Kidney (tissue), 14 donors: ENCODE measurements around the gene RAET1G. TPM values are rescaled to one million over a fixed set of nuclear protein-coding genes. Genes with fewer than 3 reads are reported as not detected.
"Not testable (repeated sequence)": the region's sequence is repeated elsewhere in the genome, so short reads cannot be mapped to it uniquely, and the experiment has no call there.

Experiments used
- DNase-seq, 5 donors: peaks; one replicate each; pipeline ENCODE4 v3.0.0-alpha.2; 2013 to 2020
- FAIRE-seq: peaks from 2 replicates; lab custom pipeline; 2012; peaks lifted over from hg19 to GRCh38; lab: Jason Lieb, UNC
- H3K27ac ChIP-seq, 2 donors: one replicate each; pipeline ENCODE4 v1.7.0; 2013; ENCODE audit warnings: low read depth in 2 of 2, low read length in 2 of 2, inconsistent platforms in 1 of 2
- H3K27me3 ChIP-seq: one replicate; pipeline ENCODE4 v1.7.1; 2013; ENCODE audit warnings: low read length, inconsistent platforms; ENCODE audit not compliant: control insufficient read depth, insufficient read depth
- H3K36me3 ChIP-seq, 3 donors: one replicate each; pipeline versions ENCODE4 v1.7.0 to v1.7.1; 2013; ENCODE audit warnings: low read length in 3 of 3, control low read depth in 1 of 3, inconsistent platforms in 1 of 3; ENCODE audit not compliant: insufficient read depth in 3 of 3, control insufficient read depth in 2 of 3
- H3K4me1 ChIP-seq, 3 donors: one replicate each; pipeline versions ENCODE4 v1.7.0 to v1.7.1; 2013; ENCODE audit warnings: low read length in 3 of 3, inconsistent platforms in 1 of 3, low read depth in 1 of 3; ENCODE audit not compliant: control insufficient read depth in 2 of 3, insufficient read depth in 2 of 3
- H3K4me3 ChIP-seq, 3 donors: one replicate each; pipeline versions ENCODE4 v1.7.0 to v1.8.1; 2013; ENCODE audit warnings: low read length in 3 of 3, control low read depth in 1 of 3, inconsistent platforms in 1 of 3
- H3K9ac ChIP-seq, 3 donors: one replicate each; pipeline versions ENCODE4 v1.7.0 to v1.7.1; 2013; ENCODE audit warnings: low read length in 3 of 3, control low read depth in 1 of 3, inconsistent platforms in 1 of 3
- H3K9me3 ChIP-seq, 3 donors: one replicate each; pipeline versions ENCODE4 v1.7.0 to v1.7.1; 2013; ENCODE audit warnings: low read length in 3 of 3, control low read depth in 1 of 3, inconsistent platforms in 1 of 3; ENCODE audit not compliant: control insufficient read depth in 2 of 3, insufficient read depth in 1 of 3
- intact Hi-C: fragments of 100-400 bp; cut with DNase I; formaldehyde crosslinking; loops from one replicate; pipeline ENCODE4 v1.11.1; 2022
- polyA plus RNA-seq: library from polyadenylated mRNA; stranded (reverse); fragments of 350-450 nt; fragmentation: Illumina TruSeq; extraction: RNeasy Lipid Tissue Mini Kit (QIAGEN cat#74804); gene quantifications from one replicate; pipeline ENCODE4 v1.2.3, GENCODE V29; 2014; ENCODE audit warnings: low read depth, low replicate concordance; ENCODE audit not compliant: insufficient read depth
- total RNA-seq: library from RNA; stranded (reverse); fragmentation: NEBNext Ultra II Directional; extraction: Animal tissue kit (Norgen Biotek cat#: 25700); gene quantifications from one replicate; pipeline ENCODE4 v1.2.1, GENCODE V29; 2021
- TF ChIP-seq, protein P1 (sequence below): IDR thresholded peaks from 3 replicates; pipeline ENCODE4 v1.5.1; 2012; ENCODE audit warnings: mild to moderate bottlenecking, moderate library complexity, borderline replicate concordance; ENCODE audit not compliant: insufficient read depth; ENCODE audit errors: extremely low read depth
- donor health status: control.
- donor health status: control.
- donor health status: control.
- donor health status: control.
- donor health status: control.
- donor health status: DM: yes; HTN: yes; CAD: no.
- donor health status: Normal renal cell carcinoma (clear cell type).

RAET1G gene
- total and polyA plus RNA-seq, 2 donors from 2014 or later, result 0.41 to 1.3 TPM

DNA sequence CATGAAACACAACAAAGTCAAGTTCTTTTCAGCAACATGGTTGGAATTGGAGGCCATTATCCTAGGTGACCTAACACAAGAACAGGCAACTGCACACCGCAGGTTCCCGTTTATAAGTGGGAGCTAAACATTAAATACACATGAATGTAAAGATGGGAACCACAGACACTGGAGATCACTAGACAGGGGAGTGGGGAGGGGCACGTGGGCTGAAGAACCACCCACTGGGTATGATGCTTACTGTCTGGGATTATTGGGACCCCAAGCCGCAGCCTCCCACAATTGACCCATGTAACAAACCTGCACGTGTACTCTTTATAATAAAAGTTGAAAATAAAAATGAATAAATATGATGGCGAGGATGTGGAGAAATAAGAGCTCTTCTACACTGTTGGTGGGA lies 8.6 kb upstream of the RAET1G start:
- Histone ChIP-seq H3K27ac (no peak overlapping the region), H3K4me1 (no peaks in the 10 kb centered on the region), H3K36me3 (no peaks in the 10 kb centered on the region), H3K9me3 (no peaks in the 10 kb centered on the region), H3K9ac (no peak overlapping the region), H3K27me3 (peaks cover 24% of the 10 kb centered on the region), H3K4me3 (no peak overlapping the region)
- intact Hi-C loops, result loop anchor here (5.0 kb wide), 1 partner anchor 86 kb away; no protein-coding TSS in a partner anchor
- no peak for FAIRE-seq
- DNase-seq, result peak in 1 of 5 donors; percentile 18
- TF ChIP-seq, protein P1, sequence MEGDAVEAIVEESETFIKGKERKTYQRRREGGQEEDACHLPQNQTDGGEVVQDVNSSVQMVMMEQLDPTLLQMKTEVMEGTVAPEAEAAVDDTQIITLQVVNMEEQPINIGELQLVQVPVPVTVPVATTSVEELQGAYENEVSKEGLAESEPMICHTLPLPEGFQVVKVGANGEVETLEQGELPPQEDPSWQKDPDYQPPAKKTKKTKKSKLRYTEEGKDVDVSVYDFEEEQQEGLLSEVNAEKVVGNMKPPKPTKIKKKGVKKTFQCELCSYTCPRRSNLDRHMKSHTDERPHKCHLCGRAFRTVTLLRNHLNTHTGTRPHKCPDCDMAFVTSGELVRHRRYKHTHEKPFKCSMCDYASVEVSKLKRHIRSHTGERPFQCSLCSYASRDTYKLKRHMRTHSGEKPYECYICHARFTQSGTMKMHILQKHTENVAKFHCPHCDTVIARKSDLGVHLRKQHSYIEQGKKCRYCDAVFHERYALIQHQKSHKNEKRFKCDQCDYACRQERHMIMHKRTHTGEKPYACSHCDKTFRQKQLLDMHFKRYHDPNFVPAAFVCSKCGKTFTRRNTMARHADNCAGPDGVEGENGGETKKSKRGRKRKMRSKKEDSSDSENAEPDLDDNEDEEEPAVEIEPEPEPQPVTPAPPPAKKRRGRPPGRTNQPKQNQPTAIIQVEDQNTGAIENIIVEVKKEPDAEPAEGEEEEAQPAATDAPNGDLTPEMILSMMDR, result no peak

DNA sequence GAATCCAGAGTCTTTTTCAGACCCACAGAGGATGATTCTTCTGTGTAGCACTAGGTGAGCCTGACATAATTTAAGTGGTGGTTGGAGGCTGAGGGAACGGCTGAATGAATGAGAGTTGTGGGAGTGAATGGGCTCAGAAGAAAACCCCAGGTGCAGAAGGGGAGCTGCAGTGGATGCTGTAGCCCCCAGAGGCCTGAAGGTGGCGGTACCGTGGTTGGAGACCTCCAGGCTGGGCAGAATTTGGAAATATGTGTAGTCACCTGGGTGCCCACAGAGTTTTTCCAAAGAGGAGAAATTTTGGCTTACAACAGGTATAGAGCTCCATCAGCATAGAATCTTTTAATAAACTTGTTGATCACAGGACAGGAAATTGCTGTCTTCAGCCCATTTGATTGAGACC lies 6.5 kb upstream of the RAET1G start:
- FAIRE-seq (no peak), DNase-seq (peak in 2 of 5 donors; percentile 21 to 24)
- peaks cover 10% of the 10 kb centered on the region for H3K27me3 ChIP-seq
- H3K27ac ChIP-seq, result no peak overlapping the region
- no peaks in the 10 kb centered on the region for H3K36me3 ChIP-seq
- TF ChIP-seq, protein P1, result no peak
- H3K9ac ChIP-seq, result no peak overlapping the region
- intact Hi-C loops, result loop anchor here (5.0 kb wide), 1 partner anchor 97 kb away; no protein-coding TSS in a partner anchor
- peaks cover 0 to 2% (median 0%) of the 10 kb centered on the region in 3 donors for H3K4me1 ChIP-seq
- H3K9me3 ChIP-seq, result no peaks in the 10 kb centered on the region
- H3K4me3 ChIP-seq, result no peak overlapping the region

DNA sequence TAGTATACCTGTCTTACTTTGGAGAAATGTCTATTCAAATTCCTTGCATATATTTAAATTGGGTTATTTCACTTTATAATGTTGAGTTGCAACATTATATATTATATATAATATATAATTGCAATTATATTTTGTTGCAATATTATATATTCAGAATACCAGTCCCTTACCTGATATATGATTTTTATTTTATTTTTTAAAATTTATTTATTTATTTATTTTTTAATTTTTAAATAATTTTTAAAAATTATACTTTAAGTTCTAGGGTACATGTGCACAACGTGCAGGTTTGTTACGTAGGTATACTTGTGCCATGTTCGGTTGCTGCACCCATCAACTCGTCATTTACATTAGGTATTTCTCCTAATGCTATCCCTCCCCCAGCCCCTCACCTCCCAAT lies 4.1 kb upstream of the RAET1G start:
- DNase-seq, H3K27ac ChIP-seq, H3K4me1 ChIP-seq, H3K27me3 ChIP-seq, H3K4me3 ChIP-seq, H3K36me3 ChIP-seq, H3K9ac ChIP-seq, H3K9me3 ChIP-seq: not testable (repeated sequence)
- peak; percentile 73 for FAIRE-seq
- intact Hi-C loops, result loop anchor here (5.0 kb wide), 1 partner anchor 95 kb away; no protein-coding TSS in a partner anchor

DNA sequence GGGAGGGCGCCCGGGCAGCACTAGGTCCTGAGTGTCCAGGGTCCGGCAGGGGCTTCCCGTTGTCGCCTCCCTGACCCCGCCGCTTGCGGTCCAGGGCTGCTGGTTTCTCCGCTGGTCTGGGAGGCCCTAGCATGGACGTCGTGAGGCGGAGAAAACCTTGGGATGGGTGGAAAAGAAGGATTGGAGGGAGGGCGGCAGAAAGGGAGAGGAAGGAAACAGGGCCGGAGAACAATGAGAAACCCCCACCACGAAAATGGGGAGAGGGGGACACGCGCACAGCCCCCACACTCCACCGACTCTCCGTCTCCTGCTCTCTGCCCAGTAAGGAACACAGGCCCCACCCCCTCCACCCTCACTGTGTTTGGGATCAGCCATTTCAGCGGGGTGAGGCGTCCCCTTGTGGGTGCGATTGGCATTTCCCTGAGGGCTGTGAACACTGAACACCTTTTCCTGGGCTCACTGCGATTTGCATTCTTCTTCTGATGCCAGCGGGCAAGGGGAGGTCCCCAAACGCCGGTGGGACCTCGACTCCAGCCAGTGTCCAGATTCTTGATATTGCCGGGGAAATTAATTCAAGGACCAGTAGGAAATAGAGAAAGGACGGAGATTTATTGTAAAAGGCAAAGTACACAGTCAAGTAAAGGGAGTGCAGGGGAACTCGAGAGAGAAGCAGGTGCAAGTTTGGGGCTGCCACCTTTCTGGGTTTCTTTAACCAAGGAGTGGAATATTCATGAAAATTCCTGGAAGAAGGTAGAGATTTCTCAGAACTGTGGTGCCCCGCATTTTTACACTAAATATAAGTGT lies 3.3 kb upstream of the RAET1G start:
- DNase-seq (peak; percentile 89 to 93 (median 92)), FAIRE-seq (no peak)
- H3K36me3 ChIP-seq, result no peaks in the 10 kb centered on the region
- peak overlapping the region; percentile 68 to 74 (median 74) for H3K4me3 ChIP-seq
- H3K4me1 ChIP-seq, result peaks cover 0 to 4% (median 0%) of the 10 kb centered on the region in 3 donors
- no peaks in the 10 kb centered on the region for H3K9me3 ChIP-seq
- H3K9ac ChIP-seq, result peak overlapping the region in 2 of 3 donors; percentile 52 to 65
- no peak overlapping the region for H3K27ac ChIP-seq
- peaks cover 9% of the 10 kb centered on the region for H3K27me3 ChIP-seq
- TF ChIP-seq, protein P1, result peak; percentile 96
- intact Hi-C loops, result loop anchor here (5.0 kb wide), 1 partner anchor 94 kb away; no protein-coding TSS in a partner anchor
